Measurements from ENCODE around the gene SFRP4. TPM values are rescaled to one million over a fixed set of nuclear protein-coding genes. Genes with fewer than 3 reads are reported as not detected.
"Not testable (repeated sequence)": the region's sequence is repeated elsewhere in the genome, so short reads cannot be mapped to it uniquely, and the experiment has no call there.

Gene SFRP4
- total and polyA plus RNA-seq, 7 experiments from 2014 or later, result not detected

- H3K27me3 Mint-ChIP-seq; H3K4me3 Mint-ChIP-seq; H3K9me3 Mint-ChIP-seq; DNase-seq; intact Hi-C loops (cut with micrococcal nuclease); H3K27ac Mint-ChIP-seq; H3K36me3 ChIP-seq (ENCODE audit: control insufficient read depth in 2 of 3, insufficient read depth in 3 of 3, low read length in 3 of 3); H3K4me1 Mint-ChIP-seq; H3K4me1 ChIP-seq (ENCODE audit: control insufficient read depth in 2 of 2, insufficient read depth in 2 of 2, low read length in 2 of 2); H3K36me3 Mint-ChIP-seq; ATAC-seq; POLR2A ChIA-PET; H3K4me3 ChIP-seq (ENCODE audit: low read length); CTCF ChIA-PET; H3K9me3 ChIP-seq (ENCODE audit: control insufficient read depth in 2 of 3, low read length in 3 of 3); H3K27ac ChIP-seq (ENCODE audit: low read depth, low read length); H3K27me3 ChIP-seq (ENCODE audit: control insufficient read depth in 2 of 2, insufficient read depth in 2 of 2, low read length in 2 of 2): not testable (repeated sequence)
Observed at GRCh38 chr7:37954217-37954616, 37.6 kb upstream of the SFRP4 start.

GRCh38 chr7:37952240-37952639 lies 35.6 kb upstream of the SFRP4 start:
- Histone ChIP-seq H3K36me3 (ENCODE audit: control insufficient read depth in 2 of 3, insufficient read depth in 3 of 3, low read length in 3 of 3) (no peaks in the 10 kb centered on the region), H3K9me3 (ENCODE audit: control insufficient read depth in 2 of 3, low read length in 3 of 3) (no peaks in the 10 kb centered on the region), H3K4me1 (ENCODE audit: control insufficient read depth in 2 of 2, insufficient read depth in 2 of 2, low read length in 2 of 2) (no peaks in the 10 kb centered on the region), H3K27ac (ENCODE audit: low read depth, low read length) (no peak overlapping the region), H3K27me3 (ENCODE audit: control insufficient read depth in 2 of 2, insufficient read depth in 2 of 2, low read length in 2 of 2) (no peaks in the 10 kb centered on the region), H3K4me3 (ENCODE audit: low read length) (no peak overlapping the region)
- ChIA-PET CTCF (no interaction called here), POLR2A (no interaction called here)
- ATAC-seq (no peak), DNase-seq (no peak)
- H3K27me3 Mint-ChIP-seq, result peaks cover 0 to 7% (median 0%) of the 10 kb centered on the region in 5 donors
- no peak overlapping the region for H3K27ac Mint-ChIP-seq
- H3K4me3 Mint-ChIP-seq, result no peak overlapping the region
- H3K4me1 Mint-ChIP-seq, result peaks cover 0 to 3% (median 0%) of the 10 kb centered on the region in 7 donors
- H3K9me3 Mint-ChIP-seq, result peaks cover 0 to 1% (median 0%) of the 10 kb centered on the region in 11 donors
- no peaks in the 10 kb centered on the region for H3K36me3 Mint-ChIP-seq
- intact Hi-C loops (cut with micrococcal nuclease), result no loop called here

DNA sequence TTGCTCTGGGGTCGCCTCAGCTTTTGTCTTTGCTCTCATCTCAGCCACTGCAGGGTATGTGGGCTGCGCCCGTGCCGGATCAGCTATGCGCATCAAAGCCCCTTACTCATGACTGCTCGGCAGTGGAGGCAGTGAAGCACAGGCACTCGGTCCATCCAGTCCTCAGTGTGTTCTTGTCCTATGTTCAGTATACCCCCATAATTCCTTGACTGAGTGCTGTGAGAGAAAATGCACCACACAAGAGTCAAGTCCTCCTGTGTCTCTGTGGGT lies 31.3 kb upstream of the SFRP4 start:
- no peak overlapping the region for H3K4me3 Mint-ChIP-seq
- H3K4me3 ChIP-seq (ENCODE audit: low read length), result no peak overlapping the region
- no peaks in the 10 kb centered on the region for H3K4me1 ChIP-seq (ENCODE audit: control insufficient read depth in 2 of 2, insufficient read depth in 2 of 2, low read length in 2 of 2)
- no peak overlapping the region for H3K27ac ChIP-seq (ENCODE audit: low read depth, low read length)
- H3K36me3 Mint-ChIP-seq, result no peaks in the 10 kb centered on the region
- POLR2A ChIA-PET, result no interaction called here
- no peaks in the 10 kb centered on the region for H3K27me3 ChIP-seq (ENCODE audit: control insufficient read depth in 2 of 2, insufficient read depth in 2 of 2, low read length in 2 of 2)
- H3K9me3 ChIP-seq (ENCODE audit: control insufficient read depth in 2 of 3, low read length in 3 of 3), result no peaks in the 10 kb centered on the region
- DNase-seq (no peak), ATAC-seq (no peak)
- intact Hi-C loops (cut with micrococcal nuclease), result no loop called here
- peaks cover 0 to 3% (median 0%) of the 10 kb centered on the region in 7 donors for H3K4me1 Mint-ChIP-seq
- CTCF ChIA-PET, result no interaction called here
- H3K27me3 Mint-ChIP-seq, result no peaks in the 10 kb centered on the region
- no peak overlapping the region for H3K27ac Mint-ChIP-seq
- no peaks in the 10 kb centered on the region for H3K36me3 ChIP-seq (ENCODE audit: control insufficient read depth in 2 of 3, insufficient read depth in 3 of 3, low read length in 3 of 3)
- peaks cover 0 to 5% (median 0%) of the 10 kb centered on the region in 11 donors for H3K9me3 Mint-ChIP-seq

DNA sequence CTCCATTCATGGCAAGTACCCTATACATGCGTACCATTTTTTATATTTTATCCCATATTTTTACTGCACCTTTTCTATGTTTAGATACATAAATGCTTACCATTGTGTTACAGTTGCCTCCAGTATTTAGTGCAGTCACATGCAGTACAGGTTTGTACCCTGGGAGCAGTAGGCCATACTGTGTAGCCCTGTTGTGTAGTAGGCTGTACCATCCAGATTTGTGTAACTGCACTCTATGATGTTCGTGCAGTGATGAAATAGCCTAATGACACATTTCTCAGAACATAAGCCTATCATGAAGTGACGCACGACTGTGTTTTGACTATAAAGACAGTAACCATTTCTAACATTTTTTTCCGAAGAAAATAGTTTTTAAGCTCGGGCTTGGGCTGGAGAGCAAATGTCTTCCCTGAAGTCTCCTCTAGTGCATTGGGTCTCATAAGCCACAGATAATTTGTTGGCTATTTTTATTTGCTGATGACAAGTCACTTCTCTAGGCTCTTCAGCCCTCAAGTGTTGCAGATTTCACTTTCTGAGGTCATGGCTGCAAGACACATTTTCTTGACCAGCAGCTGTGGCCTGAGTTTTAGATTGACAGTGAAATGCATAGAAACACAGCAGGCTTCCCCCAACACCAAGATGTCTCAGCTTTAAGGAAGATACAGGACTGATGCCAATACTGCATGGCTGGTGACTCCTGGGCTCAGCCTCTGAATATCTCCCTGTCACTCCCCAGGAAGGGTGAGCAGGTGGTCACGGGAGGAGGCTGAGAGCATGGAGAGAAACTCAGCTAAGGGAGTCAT lies 30.7 kb upstream of the SFRP4 start:
- no peak for ATAC-seq
- Histone ChIP-seq H3K4me3 (ENCODE audit: low read length) (no peak overlapping the region), H3K9me3 (ENCODE audit: control insufficient read depth in 2 of 3, low read length in 3 of 3) (no peaks in the 10 kb centered on the region), H3K27ac (ENCODE audit: low read depth, low read length) (no peak overlapping the region), H3K4me1 (ENCODE audit: control insufficient read depth in 2 of 2, insufficient read depth in 2 of 2, low read length in 2 of 2) (no peaks in the 10 kb centered on the region), H3K36me3 (ENCODE audit: control insufficient read depth in 2 of 3, insufficient read depth in 3 of 3, low read length in 3 of 3) (no peaks in the 10 kb centered on the region), H3K27me3 (ENCODE audit: control insufficient read depth in 2 of 2, insufficient read depth in 2 of 2, low read length in 2 of 2) (no peaks in the 10 kb centered on the region)
- CTCF ChIA-PET, result no interaction called here
- H3K4me3 Mint-ChIP-seq, result no peak overlapping the region
- intact Hi-C loops (cut with micrococcal nuclease), result no loop called here
- POLR2A ChIA-PET, result no interaction called here
- DNase-seq, result no peak
- H3K36me3 Mint-ChIP-seq, result no peaks in the 10 kb centered on the region
- H3K4me1 Mint-ChIP-seq, result peaks cover 0 to 3% (median 0%) of the 10 kb centered on the region in 7 donors
- H3K27ac Mint-ChIP-seq, result no peak overlapping the region
- peaks cover 0 to 5% (median 0%) of the 10 kb centered on the region in 11 donors for H3K9me3 Mint-ChIP-seq
- H3K27me3 Mint-ChIP-seq, result no peaks in the 10 kb centered on the region

DNA sequence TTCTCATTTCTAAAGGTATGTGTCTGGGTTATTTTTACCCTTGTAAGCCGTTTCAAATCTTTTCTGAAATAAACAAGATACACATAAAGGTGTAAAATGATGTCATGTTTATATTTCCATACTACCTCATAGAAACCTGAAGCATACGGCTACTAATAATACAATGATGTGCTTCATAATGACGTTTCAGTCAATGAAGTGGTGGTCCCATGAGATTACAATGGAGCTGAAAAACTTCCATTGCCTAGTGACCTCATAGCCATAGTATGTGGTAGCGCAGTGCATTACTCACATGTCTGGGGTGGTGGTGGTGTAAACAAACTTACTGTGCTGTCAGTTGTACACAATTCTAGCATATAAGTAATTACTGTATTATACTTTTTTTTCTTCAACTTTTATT lies 28.7 kb upstream of the SFRP4 start:
- no peaks in the 10 kb centered on the region for H3K36me3 Mint-ChIP-seq
- H3K9me3 Mint-ChIP-seq, result peaks cover 0 to 5% (median 0%) of the 10 kb centered on the region in 11 donors
- no peak overlapping the region for H3K27ac Mint-ChIP-seq

DNA sequence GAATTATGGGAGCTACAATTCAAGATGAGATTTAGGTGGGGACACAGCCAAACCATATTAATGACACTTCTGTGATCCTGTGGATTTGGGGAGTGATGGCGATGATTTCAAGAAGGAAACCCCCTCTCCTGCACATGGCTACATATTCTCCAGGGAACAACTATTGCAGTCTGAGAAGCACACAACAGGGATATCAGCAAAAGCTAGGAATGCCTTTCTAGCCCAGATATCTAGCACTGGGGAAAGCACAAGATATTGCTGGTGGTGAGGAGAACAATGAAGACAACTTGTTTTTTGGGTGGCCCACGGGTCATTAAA lies 28.1 kb upstream of the SFRP4 start:
- intact Hi-C loops (cut with micrococcal nuclease), result no loop called here
- no peak overlapping the region for H3K4me3 Mint-ChIP-seq
- Histone ChIP-seq H3K27ac (ENCODE audit: low read depth, low read length) (no peak overlapping the region), H3K4me1 (ENCODE audit: control insufficient read depth in 2 of 2, insufficient read depth in 2 of 2, low read length in 2 of 2) (no peaks in the 10 kb centered on the region), H3K27me3 (ENCODE audit: control insufficient read depth in 2 of 2, insufficient read depth in 2 of 2, low read length in 2 of 2) (no peaks in the 10 kb centered on the region), H3K4me3 (ENCODE audit: low read length) (no peak overlapping the region), H3K36me3 (ENCODE audit: control insufficient read depth in 2 of 3, insufficient read depth in 3 of 3, low read length in 3 of 3) (no peaks in the 10 kb centered on the region), H3K9me3 (ENCODE audit: control insufficient read depth in 2 of 3, low read length in 3 of 3) (no peaks in the 10 kb centered on the region)
- no peak for DNase-seq
- H3K9me3 Mint-ChIP-seq, result peaks cover 0 to 5% (median 0%) of the 10 kb centered on the region in 11 donors
- ATAC-seq, result no peak
- no peaks in the 10 kb centered on the region for H3K36me3 Mint-ChIP-seq
- no peak overlapping the region for H3K27ac Mint-ChIP-seq
- H3K4me1 Mint-ChIP-seq, result no peaks in the 10 kb centered on the region
- ChIA-PET CTCF (interaction anchor here (0.5 kb wide), 1 partner anchor 1513 kb away, joined by 7 read pairs; no protein-coding TSS in a partner anchor), POLR2A (no interaction called here)
- H3K27me3 Mint-ChIP-seq, result peaks cover 0 to 5% (median 0%) of the 10 kb centered on the region in 5 donors

More for the DNA sequence above, 28.7 kb upstream of the SFRP4 start:
- CTCF ChIA-PET, result no interaction called here
- intact Hi-C loops (cut with micrococcal nuclease), result no loop called here
- Mint-ChIP-seq H3K4me1 (no peaks in the 10 kb centered on the region), H3K27me3 (no peaks in the 10 kb centered on the region), H3K4me3 (no peak overlapping the region)
- ATAC-seq (no peak), DNase-seq (no peak)
- H3K4me3 ChIP-seq (ENCODE audit: low read length), result no peak overlapping the region
- POLR2A ChIA-PET, result no interaction called here
- no peaks in the 10 kb centered on the region for H3K27me3 ChIP-seq (ENCODE audit: control insufficient read depth in 2 of 2, insufficient read depth in 2 of 2, low read length in 2 of 2)
- no peaks in the 10 kb centered on the region for H3K36me3 ChIP-seq (ENCODE audit: control insufficient read depth in 2 of 3, insufficient read depth in 3 of 3, low read length in 3 of 3)
- no peaks in the 10 kb centered on the region for H3K9me3 ChIP-seq (ENCODE audit: control insufficient read depth in 2 of 3, low read length in 3 of 3)
- no peak overlapping the region for H3K27ac ChIP-seq (ENCODE audit: low read depth, low read length)
- H3K4me1 ChIP-seq (ENCODE audit: control insufficient read depth in 2 of 2, insufficient read depth in 2 of 2, low read length in 2 of 2), result no peaks in the 10 kb centered on the region

DNA sequence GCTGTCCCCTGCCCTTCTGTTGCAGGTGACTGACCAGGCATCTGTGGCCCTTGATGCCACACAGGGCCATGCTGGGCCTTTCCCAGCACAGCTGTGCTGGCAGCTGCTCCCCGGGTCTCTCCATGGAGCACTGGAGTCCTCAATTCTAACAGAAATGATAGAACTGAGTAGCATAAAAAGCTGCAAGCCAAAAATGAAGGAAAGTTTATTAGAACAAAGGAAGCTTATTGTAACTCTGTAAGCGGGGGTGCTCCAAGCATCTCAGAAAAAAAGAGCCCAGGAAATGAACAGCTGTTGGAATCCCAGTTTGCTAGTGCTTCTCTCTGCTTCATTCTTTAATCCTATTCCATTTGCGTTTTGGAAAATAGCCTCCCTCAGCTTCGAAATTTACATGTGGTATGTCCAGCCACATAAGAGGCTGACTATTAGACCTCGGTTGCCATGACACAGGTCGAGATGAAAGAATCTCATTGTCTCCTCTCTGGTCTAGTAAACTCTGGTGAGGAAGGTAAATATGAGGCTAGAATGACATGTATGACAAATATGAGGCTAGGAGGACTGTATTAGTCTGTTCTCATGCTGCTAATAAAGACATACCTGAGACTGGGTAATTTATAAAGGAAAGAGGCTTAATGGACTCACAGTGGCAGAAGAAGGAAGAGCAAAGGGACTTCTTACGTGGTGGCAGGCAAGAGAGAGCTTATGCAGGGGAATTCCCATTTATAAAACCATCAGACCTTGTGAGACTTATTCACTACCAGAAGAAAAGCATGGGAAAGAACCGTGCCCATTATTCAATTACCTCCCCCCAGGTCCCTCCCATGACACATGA lies 27.5 kb upstream of the SFRP4 start:
- Mint-ChIP-seq H3K36me3 (no peaks in the 10 kb centered on the region), H3K27ac (no peak overlapping the region), H3K4me1 (no peaks in the 10 kb centered on the region), H3K27me3 (peaks cover 0 to 5% (median 0%) of the 10 kb centered on the region in 5 donors), H3K9me3 (peaks cover 0 to 5% (median 0%) of the 10 kb centered on the region in 11 donors), H3K4me3 (no peak overlapping the region)
- H3K4me3 ChIP-seq (ENCODE audit: low read length), result no peak overlapping the region
- ATAC-seq, result no peak
- H3K27ac ChIP-seq (ENCODE audit: low read depth, low read length), result no peak overlapping the region
- intact Hi-C loops (cut with micrococcal nuclease), result no loop called here
- no peaks in the 10 kb centered on the region for H3K27me3 ChIP-seq (ENCODE audit: control insufficient read depth in 2 of 2, insufficient read depth in 2 of 2, low read length in 2 of 2)
- H3K4me1 ChIP-seq (ENCODE audit: control insufficient read depth in 2 of 2, insufficient read depth in 2 of 2, low read length in 2 of 2), result no peaks in the 10 kb centered on the region
- ChIA-PET CTCF (interaction anchor here (0.5 kb wide), 1 partner anchor 1514 kb away, joined by 7 read pairs; no protein-coding TSS in a partner anchor), POLR2A (no interaction called here)
- H3K9me3 ChIP-seq (ENCODE audit: control insufficient read depth in 2 of 3, low read length in 3 of 3), result no peaks in the 10 kb centered on the region
- no peaks in the 10 kb centered on the region for H3K36me3 ChIP-seq (ENCODE audit: control insufficient read depth in 2 of 3, insufficient read depth in 3 of 3, low read length in 3 of 3)
- no peak for DNase-seq

Measured in naive thymus-derived CD4-positive, alpha-beta T cell (primary cell).